Activated CD8-positive, alpha-beta memory T cell treated with anti-CD3 and anti-CD28 coated beads, Interleukin-2, amount 50 U/mL, for 48 hours (primary cell): Measurements from ENCODE around the gene TRMT112.
A peak's percentile ranks its signal among the peaks of the same experiment; 100 is the strongest.

Experiments
- DNase-seq: peaks from one replicate; pipeline ENCODE4 v3.0.0-alpha.2; 2020

Gene TRMT112

GRCh38 chr11:64290352-64291261 is 26.8 kb downstream of the TRMT112 start:
- no peak for DNase-seq

- no peak for DNase-seq
Measured at GRCh38 chr11:64289002-64289564, 28.3 kb downstream of the TRMT112 start.

- no peak for DNase-seq
Measured at GRCh38 chr11:64288353-64288750, 29.0 kb downstream of the TRMT112 start.

GRCh38 chr11:64287676-64288352 is 29.5 kb downstream of the TRMT112 start:
- no peak for DNase-seq

- DNase-seq = no peak
Measured at GRCh38 chr11:64286801-64287159, 30.6 kb downstream of the TRMT112 start.

- no peak for DNase-seq
Measured at GRCh38 chr11:64285885-64286800, 31.2 kb downstream of the TRMT112 start.

GRCh38 chr11:64284962-64285884 is 32.1 kb downstream of the TRMT112 start, which contains the start of gene GPR137:
Gene GPR137 (plus strand): TSS chr11:64285848. CDS start chr11:64286525, 677 bp downstream.
- DNase-seq = peak; percentile 100

- DNase-seq = peak; percentile 96
Measured at GRCh38 chr11:64284048-64284961, 33.1 kb downstream of the TRMT112 start, which contains the start of gene BAD. Gene BAD (minus strand): TSS chr11:64284665. CDS start chr11:64284368, 297 bp downstream.

GRCh38 chr11:64283092-64283491 is 34.3 kb downstream of the TRMT112 start:
- DNase-seq = no peak

- no peak for DNase-seq
Measured at GRCh38 chr11:64281957-64282770, 35.2 kb downstream of the TRMT112 start.

GRCh38 chr11:64278576-64279190 is 38.7 kb downstream of the TRMT112 start:
- no peak for DNase-seq

- DNase-seq = no peak
Measured at GRCh38 chr11:64276653-64277431, 40.5 kb downstream of the TRMT112 start.

GRCh38 chr11:64275841-64276240 is 41.5 kb downstream of the TRMT112 start:
- no peak for DNase-seq

GRCh38 chr11:64275031-64275800 is 42.1 kb downstream of the TRMT112 start:
- no peak for DNase-seq

- DNase-seq = peak; percentile 98
Measured at GRCh38 chr11:64269540-64270220, 47.7 kb downstream of the TRMT112 start.

GRCh38 chr11:64268893-64269539 is 48.3 kb downstream of the TRMT112 start:
- peak; percentile 84 for DNase-seq
